CD14-positive monocyte (primary cell): ENCODE data around the gene ZNF622. TPM values are rescaled to one million over a fixed set of nuclear protein-coding genes. Genes with fewer than 3 reads are reported as not detected.

ENCODE experiments used
- DNase-seq, 3 donors: peaks; one replicate each; pipeline ENCODE4 v3.0.0-alpha.2; 2011 to 2022
- H2AFZ ChIP-seq: 2 replicates; pipeline ENCODE4 v1.6.0; 2012; ENCODE audit warnings: mild to moderate bottlenecking, low read depth, low read length, inconsistent platforms; ENCODE audit not compliant: insufficient read depth, poor library complexity, severe bottlenecking
- H3K27ac ChIP-seq, 2 donors: 1 replicate in 1 of 2; 2 replicates in 1 of 2; pipeline ENCODE4 v1.5.1; 2012 to 2013; ENCODE audit warnings: low read length in 2 of 2, control low read depth in 1 of 2, inconsistent platforms in 1 of 2, low read depth in 1 of 2, mild to moderate bottlenecking in 1 of 2
- H3K27me3 ChIP-seq, 2 donors: one replicate each; pipeline versions ENCODE4 v1.6.0 to v1.6.1; 2011 to 2013; ENCODE audit warnings: low read length in 2 of 2; ENCODE audit not compliant: control insufficient read depth in 2 of 2, insufficient read depth in 2 of 2
- H3K36me3 ChIP-seq, 2 donors: replicated peaks in 1 of 2; 1 replicate in 1 of 2; 2 replicates in 1 of 2; pipeline versions ENCODE4 v1.5.1 to v1.6.1; 2012 to 2013; ENCODE audit warnings: low read length in 2 of 2, control low read depth in 1 of 2, inconsistent platforms in 1 of 2, mild to moderate bottlenecking in 1 of 2; ENCODE audit not compliant: insufficient read depth in 2 of 2, control insufficient read depth in 1 of 2
- H3K4me1 ChIP-seq, 2 donors: 1 replicate in 1 of 2; 2 replicates in 1 of 2; pipeline versions ENCODE4 v1.5.1 to v1.6.1; 2012 to 2013; ENCODE audit warnings: low read length in 2 of 2, control low read depth in 1 of 2, inconsistent platforms in 1 of 2, mild to moderate bottlenecking in 1 of 2, moderate library complexity in 1 of 2; ENCODE audit not compliant: insufficient read depth in 2 of 2, control insufficient read depth in 1 of 2
- H3K4me2 ChIP-seq: replicated peaks from 2 replicates; pipeline ENCODE3; 2012; ENCODE audit warnings: low read length, moderate library complexity, mild to moderate bottlenecking; ENCODE audit not compliant: poor library complexity, severe bottlenecking; ENCODE audit errors: extremely low read depth
- H3K4me3 ChIP-seq, 3 experiments: fragments of 200-600 bp in 1 of 3; sonication (generic) in 1 of 3; replicated peaks in 1 of 3; 1 replicate in 2 of 3; 2 replicates in 1 of 3; pipeline ENCODE4 v1.5.1; 2011 to 2013; ENCODE audit warnings: low read length in 3 of 3, mild to moderate bottlenecking in 3 of 3, control low read depth in 2 of 3, low read depth in 2 of 3, inconsistent platforms in 1 of 3, moderate library complexity in 1 of 3
- H3K79me2 ChIP-seq: 2 replicates; pipeline ENCODE4 v1.6.0; 2012; ENCODE audit warnings: mild to moderate bottlenecking, control low read depth, inconsistent platforms, low read length, moderate library complexity; ENCODE audit not compliant: insufficient read depth
- H3K9ac ChIP-seq: 2 replicates; pipeline ENCODE4 v1.6.0; 2017; ENCODE audit warnings: low read length, mild to moderate bottlenecking; ENCODE audit not compliant: insufficient read depth, poor library complexity, severe bottlenecking
- H3K9me3 ChIP-seq, 2 donors: replicated peaks in 1 of 2; 1 replicate in 1 of 2; 2 replicates in 1 of 2; pipeline versions ENCODE4 v1.5.1 to v1.6.1; 2012 to 2013; ENCODE audit warnings: low read length in 2 of 2, control low read depth in 1 of 2; ENCODE audit not compliant: control insufficient read depth in 1 of 2, insufficient read depth in 1 of 2
- H4K20me1 ChIP-seq: 2 replicates; pipeline ENCODE4 v1.6.0; 2012; ENCODE audit warnings: mild to moderate bottlenecking, low read length, control low read depth, moderate library complexity; ENCODE audit not compliant: insufficient read depth
- H3K27ac Mint-ChIP-seq, 7 donors: one replicate each; pipeline ENCODE4 v1.8.0; 2020; ENCODE audit warnings: mild to moderate bottlenecking in 7 of 7, mixed read lengths in 7 of 7, moderate library complexity in 6 of 7, inconsistent platforms in 2 of 7
- H3K27me3 Mint-ChIP-seq, 3 donors: one replicate each; pipeline ENCODE4 v1.8.0; 2021 to 2022; ENCODE audit warnings: low read depth in 3 of 3, mild to moderate bottlenecking in 3 of 3, mixed read lengths in 3 of 3, moderate library complexity in 3 of 3, inconsistent platforms in 1 of 3
- H3K36me3 Mint-ChIP-seq, 2 donors: one replicate each; pipeline ENCODE4 v1.8.0; 2020; ENCODE audit warnings: mixed read lengths in 2 of 2, inconsistent platforms in 1 of 2, mild to moderate bottlenecking in 1 of 2
- H3K4me1 Mint-ChIP-seq: one replicate; pipeline ENCODE4 v1.8.0; 2020; ENCODE audit warnings: mild to moderate bottlenecking, mixed read lengths
- H3K4me3 Mint-ChIP-seq, 2 donors: one replicate each; pipeline ENCODE4 v1.8.0; 2020; ENCODE audit warnings: mild to moderate bottlenecking in 2 of 2, mixed read lengths in 2 of 2, moderate library complexity in 1 of 2
- H3K9me3 Mint-ChIP-seq, 7 donors: one replicate each; pipeline ENCODE4 v1.8.0; 2020 to 2022; ENCODE audit warnings: mixed read lengths in 7 of 7, mild to moderate bottlenecking in 6 of 7, moderate library complexity in 6 of 7, inconsistent platforms in 2 of 7
- CTCF ChIP-seq: fragments of 200-600 bp; IDR thresholded peaks from one replicate; pipeline ENCODE4 v1.8.0; 2022; ENCODE audit warnings: antibody characterized with exemption, mild to moderate bottlenecking
- WGBS: methylation state at CpG from one replicate; pipeline ENCODE4 v1.1.5; 2013; ENCODE audit warnings: missing lambda C conversion rate; ENCODE audit not compliant: insufficient coverage; 5-methylcytosine and 5-hydroxymethylcytosine counted together
- intact Hi-C, 2 donors: fragments of 100-400 bp; cut with micrococcal nuclease; formaldehyde crosslinking; loops; one replicate each; pipeline versions ENCODE4 v1.15.0 to v1.15.1; 2023
- polyA plus RNA-seq, 3 donors: library from polyadenylated mRNA; depleted of rRNA in 1 of 3; unstranded in 2 of 3; stranded (reverse) in 1 of 3; fragments of 300-500 nt in 2 of 3; fragments of >200 nt in 1 of 3; fragmentation: Illumina TruSeq in 2 of 3; gene quantifications; 1 replicate in 2 of 3; 2 replicates in 1 of 3; pipeline ENCODE4 v1.2.3, GENCODE V29; 2012 to 2021

ZNF622 gene
- polyA plus RNA-seq, 3 donors = 6.1 to 30.1 (median 25.8) TPM

- Mint-ChIP-seq H3K27me3 (peaks cover 0 to under 1% (median 0%) of the 10 kb centered on the region in 3 donors), H3K27ac (no peak overlapping the region), H3K36me3 (no peaks in the 10 kb centered on the region), H3K4me3 (no peak overlapping the region), H3K9me3 (peaks cover 0 to 6% (median 2%) of the 10 kb centered on the region in 7 donors), H3K4me1 (no peaks in the 10 kb centered on the region)
- no peaks in the 10 kb centered on the region for H3K4me1 ChIP-seq
- no peak overlapping the region for H3K4me3 ChIP-seq
- H3K9me3 ChIP-seq = no peaks in the 10 kb centered on the region
- 87% methylated on average over 4 of the region's 9 CpGs for WGBS
- no peak overlapping the region for H2AFZ ChIP-seq
- intact Hi-C loops = no loop called here
- H3K79me2 ChIP-seq = no peaks in the 10 kb centered on the region
- no peak for DNase-seq
- H3K27me3 ChIP-seq = no peaks in the 10 kb centered on the region
- H3K9ac ChIP-seq = no peak overlapping the region
- no peak overlapping the region for H3K4me2 ChIP-seq
- no peak for TF ChIP-seq CTCF
- H4K20me1 ChIP-seq = no peaks in the 10 kb centered on the region
- H3K27ac ChIP-seq = no peak overlapping the region
- no peaks in the 10 kb centered on the region for H3K36me3 ChIP-seq
Measured at GRCh38 chr5:16411235-16411634, 54.4 kb downstream of the ZNF622 start.

DNA sequence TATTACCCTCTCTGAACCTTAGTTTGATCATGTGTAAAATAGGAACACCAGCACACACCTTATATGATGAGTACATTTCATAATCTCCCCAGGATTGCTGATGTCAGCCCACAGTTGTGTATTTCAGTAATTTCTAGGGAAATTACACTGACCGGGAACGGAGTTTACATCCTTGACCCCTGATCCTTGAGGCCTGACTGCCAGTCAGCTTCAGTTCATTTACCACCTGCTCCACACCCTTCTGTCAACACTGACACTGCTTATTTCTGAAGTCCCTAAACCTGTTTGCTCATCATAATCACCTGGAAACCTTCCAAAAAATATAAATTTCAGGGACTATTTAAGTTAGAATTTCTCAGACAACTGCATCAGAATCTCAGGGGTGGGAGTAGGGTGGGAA lies 55.3 kb downstream of the ZNF622 start:
- no peak for TF ChIP-seq CTCF
- no peak overlapping the region for H3K4me3 ChIP-seq
- no peaks in the 10 kb centered on the region for H4K20me1 ChIP-seq
- intact Hi-C loops = no loop called here
- DNase-seq = no peak
- Mint-ChIP-seq H3K36me3 (no peaks in the 10 kb centered on the region), H3K9me3 (peaks cover 0 to 8% (median 2%) of the 10 kb centered on the region in 7 donors), H3K27me3 (no peaks in the 10 kb centered on the region), H3K4me3 (no peak overlapping the region), H3K4me1 (no peaks in the 10 kb centered on the region), H3K27ac (no peak overlapping the region)
- H2AFZ ChIP-seq = no peak overlapping the region
- WGBS = no CpG with 5 or more reads among the region's 2 CpGs
- H3K79me2 ChIP-seq = no peaks in the 10 kb centered on the region
- H3K27ac ChIP-seq = no peak overlapping the region
- H3K9me3 ChIP-seq = no peaks in the 10 kb centered on the region
- no peak overlapping the region for H3K9ac ChIP-seq
- no peaks in the 10 kb centered on the region for H3K36me3 ChIP-seq
- H3K4me1 ChIP-seq = no peaks in the 10 kb centered on the region
- H3K27me3 ChIP-seq = no peaks in the 10 kb centered on the region
- H3K4me2 ChIP-seq = no peak overlapping the region
